IPS DF 4.7 (cell line): ENCODE results near the gene GTF2I.
"Not testable (repeated sequence)": the region's sequence is repeated elsewhere in the genome, so short reads cannot be mapped to it uniquely, and the experiment has no call there.

Source experiments
- DNase-seq: peaks from one replicate; pipeline ENCODE4 v3.0.0-alpha.2; 2013; ENCODE audit warnings: low spot score; ENCODE audit errors: extremely low read depth

Gene GTF2I

DNA sequence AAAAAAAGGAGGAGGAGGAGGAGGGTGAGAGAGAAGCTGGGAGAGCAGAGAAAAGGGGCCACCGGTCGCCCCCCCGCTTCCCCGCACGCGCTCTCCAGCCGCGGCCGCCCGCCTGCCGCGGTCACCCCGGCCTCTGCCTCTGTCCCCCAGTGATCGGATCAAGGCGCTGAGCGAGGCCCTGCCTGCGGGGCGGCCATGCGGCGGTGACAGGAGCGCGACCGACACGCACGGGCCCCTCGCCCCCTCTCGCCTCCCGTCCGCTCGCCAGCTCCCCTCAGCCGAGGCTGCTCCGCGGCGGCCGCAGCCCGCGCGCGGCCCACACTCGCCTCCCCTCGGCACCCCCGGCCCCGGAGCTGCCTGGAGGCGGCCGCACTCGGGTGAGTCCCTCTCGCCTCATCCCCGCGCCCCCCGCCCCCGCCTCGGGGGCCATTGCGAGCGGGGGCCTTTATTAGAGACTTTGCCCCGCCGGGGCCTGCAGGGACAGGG is at the start of gene GTF2I:
GTF2I (plus strand) TSS at position 27 of the 486 bp plus-strand sequence. CDS start 31,411 bp downstream, outside the sequence.
- DNase-seq = no peak

DNA sequence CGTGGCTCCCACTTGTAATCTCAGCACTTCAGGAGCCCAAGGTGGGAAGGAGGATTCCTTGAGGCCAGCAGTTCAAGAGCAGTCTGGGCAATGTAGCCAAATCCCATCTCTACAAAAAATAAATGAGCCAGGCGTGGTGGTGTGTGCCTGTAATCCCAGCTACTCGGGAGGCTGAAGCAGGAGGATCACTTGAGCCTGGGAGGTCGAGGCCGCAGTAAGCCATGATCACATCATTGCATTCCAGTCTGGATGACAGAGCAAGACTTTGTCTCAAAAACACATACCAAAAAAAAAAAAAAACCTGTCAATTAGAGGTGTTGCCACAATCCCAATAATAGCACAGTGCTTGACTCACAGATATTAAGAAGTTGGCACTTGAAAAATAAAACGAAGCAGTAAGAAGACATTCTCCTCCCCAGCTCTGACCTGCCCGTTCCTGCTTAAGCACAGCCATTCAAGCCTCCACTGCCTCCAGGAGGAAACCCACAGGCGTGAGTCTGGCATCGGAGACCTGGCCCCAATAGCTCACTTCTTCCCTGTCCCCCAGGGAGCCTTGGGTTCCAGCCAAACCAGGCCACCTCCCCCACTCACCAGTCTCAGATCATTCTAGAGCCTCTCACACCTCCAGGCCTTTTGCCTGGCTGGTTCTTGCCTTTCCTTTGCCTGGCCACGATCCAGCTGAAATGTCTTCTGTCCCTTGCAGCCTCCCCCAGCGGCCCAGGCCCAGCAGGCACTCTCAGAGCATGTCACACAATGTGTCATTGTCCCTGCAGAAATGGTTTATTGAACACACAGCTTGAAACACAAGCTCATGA is 45.3 kb upstream of the GTF2I start:
- DNase-seq = no peak

DNA sequence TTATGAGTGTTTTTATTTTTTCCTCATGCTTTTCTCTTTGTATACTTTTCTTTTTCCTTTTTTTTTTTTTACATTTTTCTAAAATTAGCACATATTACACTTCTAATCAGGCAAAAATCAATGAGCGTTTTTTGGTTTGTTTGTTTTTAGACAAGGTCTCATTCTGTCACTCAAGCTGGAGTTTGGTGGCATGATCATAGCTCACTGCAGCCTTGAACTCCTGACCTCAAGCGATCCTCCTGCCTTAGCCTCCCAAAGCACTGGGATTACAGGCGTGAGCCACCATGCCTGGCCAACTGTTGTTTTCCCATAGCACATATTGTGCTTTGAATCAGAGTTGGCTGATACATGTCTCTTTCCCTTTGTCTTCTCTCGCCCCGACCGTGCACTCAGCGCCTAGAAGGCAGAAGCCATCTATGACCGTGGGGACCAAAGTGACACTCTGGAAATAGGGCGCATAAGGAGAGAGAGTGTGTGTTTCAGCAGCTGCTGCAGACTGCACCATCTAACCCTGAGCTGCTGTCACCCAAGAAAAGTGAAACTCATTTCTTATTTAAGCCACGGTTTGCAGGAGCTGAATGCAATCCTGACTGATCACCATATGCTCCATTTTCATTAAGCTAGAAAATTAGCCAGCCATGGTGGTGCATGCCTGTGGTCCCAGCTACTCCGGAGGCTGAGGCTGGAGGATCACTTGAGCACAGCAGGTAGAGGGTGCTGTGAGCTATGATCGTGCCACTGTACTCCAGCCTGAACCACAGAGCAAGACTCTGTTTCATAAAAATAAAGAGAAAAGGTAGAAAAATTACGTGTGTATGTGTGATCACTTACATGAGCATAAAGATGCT is 41.4 kb upstream of the GTF2I start:
- no peak for DNase-seq

DNA sequence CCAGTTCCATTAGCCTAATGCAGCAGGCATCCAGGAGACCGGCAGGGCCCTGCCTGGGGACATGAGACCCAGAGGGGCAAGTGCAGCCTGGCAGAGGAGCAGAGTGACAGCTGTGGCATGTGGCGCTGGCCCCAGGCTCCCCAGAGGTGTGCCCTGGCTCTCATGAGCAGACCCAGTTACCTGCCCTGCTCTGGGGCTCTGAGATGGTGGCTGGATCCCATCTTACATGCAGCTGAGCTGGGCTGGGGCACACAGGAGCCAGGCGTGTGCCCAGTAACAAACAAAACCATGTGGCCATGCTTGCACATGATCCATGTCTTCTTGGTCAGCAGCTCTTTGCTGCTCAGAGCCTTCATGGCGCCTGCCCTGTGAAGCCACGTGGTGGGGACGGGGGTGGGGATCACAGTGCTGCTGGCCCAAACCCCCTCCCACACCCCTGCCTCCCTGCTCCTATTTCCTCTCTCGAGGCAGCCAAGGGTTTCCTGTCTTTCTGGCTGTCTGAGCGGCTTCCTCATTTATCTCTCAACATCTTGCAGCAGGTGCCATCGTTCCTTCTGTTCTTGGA is 40.3 kb upstream of the GTF2I start:
- no peak for DNase-seq

DNA sequence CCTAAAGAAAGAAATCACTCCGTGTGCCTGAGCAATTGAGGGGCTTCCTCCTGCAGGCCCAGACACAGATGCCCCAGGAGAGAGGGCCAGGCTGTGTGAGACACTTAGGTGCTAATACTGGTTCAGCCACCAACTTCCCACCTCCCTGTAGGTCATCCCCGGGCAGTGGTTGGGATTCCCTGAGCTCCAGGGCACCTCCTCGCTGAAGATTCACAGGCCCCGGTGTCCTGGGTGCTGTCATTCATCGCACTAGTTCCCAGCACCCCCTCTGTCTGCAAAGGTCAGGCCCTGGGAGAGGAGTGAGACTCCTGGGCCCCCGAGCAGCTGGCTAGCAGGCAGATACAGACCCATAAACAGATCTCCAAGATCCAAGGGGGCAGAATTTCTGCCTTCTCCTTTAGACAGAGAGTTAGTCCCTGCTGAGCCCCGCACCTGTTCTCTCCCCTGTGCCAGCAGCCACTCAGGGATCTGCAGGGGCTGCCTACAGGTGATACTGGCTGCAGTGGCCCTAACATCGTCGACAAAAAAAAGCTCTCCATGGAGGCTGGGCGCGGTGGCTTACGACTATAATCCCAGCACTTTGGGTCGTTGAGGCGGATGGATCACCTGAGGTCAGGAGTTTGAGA is 38.2 kb upstream of the GTF2I start:
- no peak for DNase-seq

DNA sequence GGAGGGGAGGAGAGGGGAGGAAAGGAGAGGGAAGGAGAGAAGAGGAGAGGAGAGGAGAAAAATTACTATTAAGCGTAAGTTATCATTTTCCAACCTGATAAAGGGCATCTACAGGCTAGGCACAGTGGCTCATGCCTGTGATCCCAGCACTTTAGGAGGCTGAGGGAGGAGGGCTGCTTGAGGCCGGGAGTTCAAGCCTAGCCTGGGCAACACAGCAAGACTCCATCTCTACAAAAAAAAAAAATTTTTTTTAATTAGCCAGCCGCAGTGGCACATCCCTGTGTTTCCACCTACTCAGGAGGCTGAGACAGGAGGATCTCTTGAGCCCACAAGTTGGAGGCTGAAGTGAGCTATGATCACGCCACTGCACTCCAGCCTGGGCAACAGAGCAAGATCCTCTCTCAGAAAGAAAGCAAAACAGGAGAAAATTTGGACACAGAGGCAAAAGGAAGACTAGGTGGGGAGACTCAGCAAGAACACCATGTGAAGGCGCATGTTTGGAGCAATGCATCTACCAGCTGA is 35.2 kb upstream of the GTF2I start:
- no peak for DNase-seq

DNA sequence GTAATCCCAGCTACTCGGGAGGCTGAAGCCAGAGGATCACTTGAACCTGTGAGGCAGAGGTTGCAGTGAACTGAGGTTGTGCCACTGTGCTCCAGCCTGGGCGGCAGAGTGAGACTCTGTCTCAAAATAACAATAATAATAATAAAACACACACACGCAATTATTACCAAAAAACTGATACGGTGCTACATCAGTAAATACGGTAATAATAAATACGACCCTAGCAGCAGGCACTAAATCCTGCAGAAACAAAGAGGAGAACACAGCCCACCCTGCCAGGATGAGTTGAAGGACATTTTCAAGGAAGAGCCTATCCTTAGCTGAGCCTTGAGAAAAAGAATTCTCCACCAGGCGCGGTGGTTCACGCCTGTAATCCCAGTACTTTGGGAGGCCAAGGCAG is 34.4 kb upstream of the GTF2I start:
- no peak for DNase-seq

DNA sequence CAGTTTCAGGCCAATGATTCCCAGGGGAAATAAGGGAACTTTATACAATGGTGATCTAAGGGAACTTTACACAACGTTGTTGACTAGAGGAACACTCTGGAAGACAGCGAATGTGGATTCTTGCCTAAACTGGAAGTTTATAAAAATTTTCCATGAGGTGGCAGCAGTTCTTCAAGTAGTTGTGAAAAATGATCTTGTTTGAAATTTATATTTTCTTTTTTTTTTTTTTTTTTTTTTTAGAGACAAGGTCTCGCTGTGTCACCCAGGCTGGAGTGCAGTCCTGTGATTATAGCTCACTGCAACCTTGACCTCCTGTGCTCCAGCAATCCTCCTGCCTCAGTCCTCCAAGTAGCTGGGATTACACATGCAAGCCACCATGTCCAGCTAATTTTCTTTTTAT is 32.1 kb upstream of the GTF2I start:
- no peak for DNase-seq

DNA sequence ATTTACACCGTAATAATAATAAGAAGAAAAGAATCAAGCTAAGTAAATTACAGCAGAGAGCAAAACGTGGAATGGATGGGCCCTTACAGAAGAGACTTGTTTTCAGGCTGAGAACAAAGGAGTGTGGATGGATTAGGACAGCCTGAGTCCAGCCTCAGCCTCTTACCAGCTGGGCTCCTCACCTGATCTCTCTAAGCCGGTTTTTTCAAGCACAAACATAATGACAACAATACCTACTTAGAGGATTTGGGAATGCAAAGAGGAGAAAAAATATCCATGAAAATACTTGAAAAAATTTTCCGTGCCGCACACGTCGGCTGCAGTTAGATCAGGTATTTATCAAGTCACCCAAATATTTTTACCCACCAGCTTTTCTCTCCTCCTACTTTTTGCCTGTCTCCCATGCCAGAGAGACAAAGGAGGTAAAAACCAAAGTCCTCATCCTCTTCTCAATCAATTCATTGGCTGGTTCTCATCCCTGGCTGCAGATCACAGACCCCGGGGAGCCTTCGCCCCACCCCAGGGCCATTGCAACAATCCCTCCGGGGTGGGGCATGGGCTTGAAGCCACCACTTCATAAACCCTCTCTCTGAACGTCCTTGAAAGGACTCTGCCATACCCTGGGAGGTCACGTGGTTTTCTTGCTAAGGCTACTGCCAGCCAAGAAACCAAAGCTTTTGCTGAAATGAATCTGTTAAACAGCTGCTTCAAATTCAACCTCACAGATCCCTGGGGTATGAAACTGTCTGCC is 29.7 kb upstream of the GTF2I start:
- DNase-seq = no peak

DNA sequence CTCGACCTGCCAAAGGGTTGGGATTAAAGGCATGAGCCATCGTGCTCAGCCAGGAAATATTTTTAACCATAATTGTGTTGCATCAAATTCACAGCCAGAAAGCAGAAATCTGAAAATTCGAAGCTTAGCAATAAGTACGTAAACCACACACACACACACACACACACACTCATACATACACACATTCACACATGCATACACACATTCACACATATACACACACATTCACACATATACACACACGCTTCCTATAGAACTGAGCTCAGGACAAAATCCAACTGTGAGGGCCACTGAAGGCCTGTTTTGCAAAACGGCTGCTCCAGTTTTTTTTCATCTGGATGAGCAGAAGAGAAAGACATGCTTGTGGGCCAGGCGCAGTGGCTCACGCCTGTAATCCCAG is 25.0 kb upstream of the GTF2I start:
- no peak for DNase-seq

DNA sequence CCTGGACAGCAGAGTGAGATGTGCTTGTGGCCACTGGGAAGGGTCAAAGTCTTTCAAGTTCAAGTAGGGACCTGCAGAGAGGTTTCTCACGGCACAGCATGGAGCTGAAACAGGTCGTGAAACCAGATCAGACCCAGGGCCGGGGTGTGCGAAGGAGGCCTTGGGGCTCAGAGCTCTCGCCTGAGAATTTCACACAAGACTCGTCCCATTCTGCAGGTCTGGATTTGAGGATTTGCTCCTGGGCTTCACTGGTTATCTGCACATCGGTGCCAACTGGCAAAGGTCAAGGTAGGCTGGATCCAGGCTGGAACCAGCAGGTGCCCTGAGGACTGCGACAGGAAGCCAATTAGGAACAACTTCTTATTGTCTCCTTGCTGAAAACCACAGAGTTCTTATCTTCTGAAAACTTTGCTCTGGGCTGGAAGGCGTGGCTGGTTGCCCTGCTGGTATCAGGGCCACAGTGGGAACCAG is 24.0 kb upstream of the GTF2I start:
- no peak for DNase-seq

DNA sequence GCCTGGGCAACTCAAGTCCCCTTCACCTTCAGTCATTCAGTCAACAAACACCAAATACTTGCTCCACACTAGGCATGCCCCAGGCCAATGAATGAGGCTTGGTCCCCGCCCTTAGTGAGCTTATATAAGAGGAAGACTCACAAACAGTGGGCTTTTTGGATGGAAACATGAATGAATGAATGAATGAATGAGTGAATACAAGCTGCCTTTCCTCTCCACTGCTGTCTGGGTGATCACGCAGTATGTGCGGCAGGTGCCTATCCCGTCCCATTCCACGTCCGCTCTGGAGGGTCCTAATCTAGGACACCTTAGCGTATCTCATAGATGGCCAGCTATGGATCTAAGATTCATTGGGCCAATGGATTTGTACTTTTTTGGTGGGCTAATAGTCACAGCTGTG is 19.8 kb upstream of the GTF2I start:
- no peak for DNase-seq

DNA sequence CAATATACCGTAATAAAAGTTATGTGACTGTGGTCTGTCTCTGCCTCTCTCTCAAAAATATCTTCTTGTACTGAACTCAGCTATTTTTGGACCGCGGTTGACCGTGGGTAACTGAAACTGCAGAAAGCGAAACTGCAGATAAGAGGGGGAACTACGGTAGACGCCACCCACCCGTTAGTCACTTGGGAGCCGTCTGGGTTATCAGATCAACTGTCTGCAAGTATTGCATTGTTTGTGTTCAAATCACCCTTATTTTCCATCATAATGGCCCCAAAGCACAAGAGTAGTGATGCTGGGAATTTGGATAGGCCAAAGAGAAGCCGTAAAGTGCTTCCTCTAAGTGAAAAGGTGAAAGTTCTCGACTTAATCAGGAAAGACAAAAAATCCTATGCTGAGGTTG is 7.5 kb upstream of the GTF2I start:
- not testable (repeated sequence) for DNase-seq

DNA sequence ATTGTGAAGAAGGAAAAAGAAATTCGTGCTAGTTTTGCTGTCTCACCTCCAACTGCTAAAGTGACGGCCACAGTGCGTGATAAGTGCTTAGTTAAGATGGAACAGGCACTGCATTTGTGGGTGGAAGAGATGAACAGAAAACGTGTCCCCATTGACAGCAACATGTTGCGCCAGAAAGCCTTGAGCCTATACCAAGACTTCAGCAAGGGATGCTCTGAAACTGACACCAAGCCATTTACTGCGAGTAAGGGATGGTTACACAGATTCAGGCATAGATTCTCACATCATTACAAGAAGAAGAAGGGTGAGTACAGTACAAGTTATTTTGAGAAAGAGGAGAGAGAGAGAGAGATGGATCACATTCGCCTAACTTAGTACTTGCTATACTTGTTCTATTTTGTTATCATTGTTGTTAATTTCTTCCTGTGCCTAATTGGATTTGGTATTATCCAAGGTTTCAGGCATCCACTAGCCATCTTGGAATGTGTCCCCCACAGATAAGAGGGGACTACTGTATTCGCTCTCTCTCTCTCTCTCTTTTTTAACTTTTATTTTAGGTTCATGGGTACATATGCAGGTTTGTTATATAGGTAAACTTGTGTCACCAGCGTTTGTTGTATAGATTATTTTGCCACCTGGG is 6.9 kb upstream of the GTF2I start:
- DNase-seq = not testable (repeated sequence)

DNA sequence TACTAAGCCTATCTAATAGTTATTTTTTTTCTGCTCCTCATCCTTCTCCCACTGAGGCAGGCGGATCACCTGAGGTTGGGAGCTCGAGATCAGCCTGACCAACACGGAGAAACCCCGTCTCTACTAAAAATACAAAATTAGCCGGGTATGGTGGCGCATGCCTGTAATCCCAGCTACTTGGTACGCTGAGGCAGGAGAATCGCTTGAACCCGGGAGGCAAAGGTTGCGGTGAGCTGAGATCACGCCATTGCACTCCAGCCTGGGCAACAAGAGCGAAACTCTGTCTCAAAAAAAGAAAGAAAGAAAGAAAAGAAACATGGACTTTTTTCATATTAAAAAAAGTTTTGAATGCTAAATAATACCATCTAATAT is 6.4 kb upstream of the GTF2I start:
- DNase-seq = not testable (repeated sequence)

DNA sequence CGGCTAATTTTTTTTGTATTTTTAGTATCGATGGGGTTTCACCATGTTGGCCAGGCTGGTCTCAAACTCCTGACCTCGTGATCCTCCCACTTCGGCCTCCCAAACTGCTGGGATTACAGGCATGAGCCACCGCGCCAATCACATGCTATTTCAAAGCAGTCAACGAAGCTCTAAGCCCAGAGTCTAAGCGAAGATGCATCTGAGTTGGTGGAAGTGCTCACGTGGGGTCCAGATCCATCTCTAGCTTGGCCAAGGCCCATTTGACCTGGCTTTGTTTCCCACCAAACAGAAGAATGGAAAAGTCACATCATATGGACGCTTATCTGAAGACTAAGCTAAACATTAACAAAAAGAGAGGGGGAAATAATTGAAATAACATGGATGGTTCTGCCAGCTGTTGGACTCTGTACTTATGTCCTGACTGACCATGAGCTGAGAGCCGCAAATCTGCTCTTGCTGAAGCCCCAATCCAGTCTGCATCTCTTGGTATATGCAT is 3.8 kb upstream of the GTF2I start:
- no peak for DNase-seq

DNA sequence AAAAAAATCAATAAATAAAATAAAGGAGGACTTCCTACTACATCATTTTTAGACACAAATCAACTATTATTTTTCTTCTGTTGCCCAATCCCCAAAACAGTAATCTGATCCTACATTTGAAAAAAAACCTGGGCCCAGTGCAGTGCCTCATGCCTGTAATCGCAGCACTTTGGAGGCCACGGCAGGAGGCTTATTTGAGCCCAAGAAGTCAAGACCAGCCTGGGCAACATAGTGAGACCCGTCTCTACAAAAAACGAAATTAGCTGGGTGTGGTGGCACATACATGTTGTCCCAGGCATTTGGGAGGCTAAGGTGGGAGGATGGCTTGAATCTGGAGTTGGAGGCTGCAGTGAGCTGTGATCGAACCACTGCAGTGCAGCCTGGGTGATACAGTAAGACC is 2.7 kb upstream of the GTF2I start:
- DNase-seq = no peak

DNA sequence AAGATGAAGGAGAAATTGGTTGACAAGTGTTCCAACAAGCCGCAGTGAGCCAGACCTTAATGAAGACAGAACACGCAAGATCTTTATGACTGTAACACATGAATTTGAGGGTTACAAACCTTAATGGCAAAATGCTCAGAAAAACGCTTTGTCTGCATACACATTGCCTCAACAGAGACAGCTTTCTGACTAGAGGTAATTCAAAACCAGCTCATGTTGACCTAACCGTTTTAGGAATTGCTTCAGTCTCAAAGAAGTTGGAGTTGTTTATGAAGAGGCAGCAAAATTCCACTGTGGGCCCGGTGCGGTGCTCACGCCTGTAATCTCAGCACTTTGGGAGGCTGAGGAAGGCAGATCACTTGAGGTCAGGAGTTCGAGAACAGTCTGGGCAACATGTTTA is 2.2 kb upstream of the GTF2I start:
- no peak for DNase-seq

DNA sequence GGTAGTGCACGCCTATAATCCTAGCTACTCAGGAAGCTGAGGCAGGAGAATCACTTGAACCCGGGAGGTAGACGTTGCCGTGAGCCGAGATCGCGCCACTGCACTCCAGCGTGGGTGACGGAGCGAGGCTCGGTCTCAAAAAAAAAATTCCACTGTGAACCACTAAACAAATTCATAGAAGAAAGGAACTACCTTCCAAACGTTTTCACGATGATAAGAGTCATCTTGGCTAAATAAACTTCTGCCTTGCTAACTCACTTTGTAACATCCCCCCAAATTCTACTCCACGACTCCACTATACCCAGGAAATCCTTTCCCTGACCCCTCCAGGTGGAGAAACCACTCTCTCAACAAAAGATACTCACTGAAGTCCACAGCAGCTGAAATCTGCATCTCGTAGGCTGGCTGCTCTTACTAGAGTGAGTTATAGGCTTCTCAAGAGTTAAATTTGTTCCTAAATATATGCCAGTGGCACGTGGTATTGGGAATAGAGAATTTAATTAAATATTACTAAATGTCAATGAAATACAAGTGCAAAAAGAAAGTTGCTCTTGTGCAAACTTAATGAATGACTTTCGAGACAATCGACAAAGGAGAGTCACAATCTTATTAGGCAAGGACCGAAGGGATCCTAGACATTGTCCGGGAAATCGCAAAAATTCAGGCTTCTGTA is 1.6 kb upstream of the GTF2I start:
- DNase-seq = no peak
